Measurements from ENCODE around the gene GCC1.
"Not testable (repeated sequence)": the region's sequence is repeated elsewhere in the genome, so short reads cannot be mapped to it uniquely, and the experiment has no call there.

The GCC1 gene

GRCh38 chr7:127546313-127546712, 39.1 kb downstream of the GCC1 start:
- TF ChIP-seq, protein P1, sequence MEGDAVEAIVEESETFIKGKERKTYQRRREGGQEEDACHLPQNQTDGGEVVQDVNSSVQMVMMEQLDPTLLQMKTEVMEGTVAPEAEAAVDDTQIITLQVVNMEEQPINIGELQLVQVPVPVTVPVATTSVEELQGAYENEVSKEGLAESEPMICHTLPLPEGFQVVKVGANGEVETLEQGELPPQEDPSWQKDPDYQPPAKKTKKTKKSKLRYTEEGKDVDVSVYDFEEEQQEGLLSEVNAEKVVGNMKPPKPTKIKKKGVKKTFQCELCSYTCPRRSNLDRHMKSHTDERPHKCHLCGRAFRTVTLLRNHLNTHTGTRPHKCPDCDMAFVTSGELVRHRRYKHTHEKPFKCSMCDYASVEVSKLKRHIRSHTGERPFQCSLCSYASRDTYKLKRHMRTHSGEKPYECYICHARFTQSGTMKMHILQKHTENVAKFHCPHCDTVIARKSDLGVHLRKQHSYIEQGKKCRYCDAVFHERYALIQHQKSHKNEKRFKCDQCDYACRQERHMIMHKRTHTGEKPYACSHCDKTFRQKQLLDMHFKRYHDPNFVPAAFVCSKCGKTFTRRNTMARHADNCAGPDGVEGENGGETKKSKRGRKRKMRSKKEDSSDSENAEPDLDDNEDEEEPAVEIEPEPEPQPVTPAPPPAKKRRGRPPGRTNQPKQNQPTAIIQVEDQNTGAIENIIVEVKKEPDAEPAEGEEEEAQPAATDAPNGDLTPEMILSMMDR (IDR thresholded peaks at IDR 0.05): no peak
- no peak overlapping the region for H3K4me3 ChIP-seq
- no peak for DNase-seq (ENCODE audit: low spot score)
- H3K27ac ChIP-seq: no peak overlapping the region

DNA sequence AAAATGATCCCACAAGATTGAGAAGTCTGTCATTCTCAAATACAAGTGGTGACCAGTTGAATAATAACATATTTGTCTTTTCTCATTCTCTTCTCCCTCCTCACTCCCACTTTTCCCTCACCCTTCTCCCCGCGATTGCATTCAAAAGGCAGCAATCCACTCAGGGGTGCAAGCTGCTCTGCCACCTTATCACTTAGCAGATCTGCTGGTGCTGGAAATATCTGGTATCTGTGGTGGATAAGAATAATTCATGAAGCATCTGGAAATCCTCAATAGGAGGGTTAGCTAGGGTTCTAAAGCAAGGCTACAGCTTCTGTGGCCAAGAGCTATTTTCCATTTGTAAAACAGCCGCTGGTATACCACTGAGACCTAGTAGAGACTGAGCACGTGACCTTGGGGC, 43.8 kb downstream of the GCC1 start:
- no peak for DNase-seq (ENCODE audit: low spot score)
- TF ChIP-seq, protein P1 (IDR thresholded peaks at IDR 0.05): no peak
- H3K4me3 ChIP-seq: no peak overlapping the region
- H3K27ac ChIP-seq: no peak overlapping the region

GRCh38 chr7:127540461-127540860, 44.9 kb downstream of the GCC1 start:
- not testable (repeated sequence) for DNase-seq (ENCODE audit: low spot score); H3K4me3 ChIP-seq; H3K27ac ChIP-seq

GRCh38 chr7:127539116-127539515, 46.3 kb downstream of the GCC1 start:
- TF ChIP-seq, protein P1 (IDR thresholded peaks at IDR 0.05): no peak
- no peak for DNase-seq (ENCODE audit: low spot score)
- no peak overlapping the region for H3K27ac ChIP-seq
- H3K4me3 ChIP-seq: no peak overlapping the region

DNA sequence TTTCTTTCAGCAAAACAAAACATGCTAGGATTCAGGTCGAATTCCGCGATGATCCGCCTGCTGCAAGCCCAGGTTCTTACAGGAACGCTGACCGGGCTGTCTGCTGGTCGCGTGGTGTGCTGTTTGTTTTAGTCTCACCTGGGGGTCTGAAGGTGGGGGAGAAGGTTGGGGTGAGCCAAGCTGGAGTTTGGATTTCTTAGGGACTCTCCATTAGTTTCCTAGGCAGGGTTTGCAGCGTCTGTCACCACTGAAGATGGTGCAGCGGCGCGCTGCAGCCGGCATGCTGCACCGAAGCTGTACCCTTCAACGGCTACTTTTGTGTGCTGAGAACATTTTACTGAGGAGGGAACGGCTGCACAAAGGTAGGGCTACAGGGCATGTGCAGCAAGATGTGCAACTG, 48.7 kb downstream of the GCC1 start:
- TF ChIP-seq, protein P1 (IDR thresholded peaks at IDR 0.05): no peak
- no peak for DNase-seq (ENCODE audit: low spot score)
- H3K4me3 ChIP-seq: peak overlapping the region; percentile 25
- no peak overlapping the region for H3K27ac ChIP-seq

DNA sequence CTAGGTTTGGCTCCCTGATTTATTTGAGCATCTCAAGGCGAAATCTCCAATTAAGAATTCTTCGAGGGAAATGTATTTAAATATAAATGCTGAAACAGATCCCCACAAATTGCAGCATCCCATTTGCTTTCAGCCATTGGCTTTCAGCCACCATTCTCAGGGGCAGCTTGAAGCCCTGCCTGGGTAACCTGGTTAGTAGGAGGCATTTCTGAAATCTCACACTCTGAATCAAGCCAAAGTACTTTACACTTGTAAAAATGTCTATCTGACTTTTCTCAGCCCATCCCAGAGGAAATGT, 49.1 kb downstream of the GCC1 start:
- H3K4me3 ChIP-seq: no peak overlapping the region
- H3K27ac ChIP-seq: no peak overlapping the region
- DNase-seq (ENCODE audit: low spot score): no peak
- TF ChIP-seq, protein P1 (IDR thresholded peaks at IDR 0.05): no peak

DNA sequence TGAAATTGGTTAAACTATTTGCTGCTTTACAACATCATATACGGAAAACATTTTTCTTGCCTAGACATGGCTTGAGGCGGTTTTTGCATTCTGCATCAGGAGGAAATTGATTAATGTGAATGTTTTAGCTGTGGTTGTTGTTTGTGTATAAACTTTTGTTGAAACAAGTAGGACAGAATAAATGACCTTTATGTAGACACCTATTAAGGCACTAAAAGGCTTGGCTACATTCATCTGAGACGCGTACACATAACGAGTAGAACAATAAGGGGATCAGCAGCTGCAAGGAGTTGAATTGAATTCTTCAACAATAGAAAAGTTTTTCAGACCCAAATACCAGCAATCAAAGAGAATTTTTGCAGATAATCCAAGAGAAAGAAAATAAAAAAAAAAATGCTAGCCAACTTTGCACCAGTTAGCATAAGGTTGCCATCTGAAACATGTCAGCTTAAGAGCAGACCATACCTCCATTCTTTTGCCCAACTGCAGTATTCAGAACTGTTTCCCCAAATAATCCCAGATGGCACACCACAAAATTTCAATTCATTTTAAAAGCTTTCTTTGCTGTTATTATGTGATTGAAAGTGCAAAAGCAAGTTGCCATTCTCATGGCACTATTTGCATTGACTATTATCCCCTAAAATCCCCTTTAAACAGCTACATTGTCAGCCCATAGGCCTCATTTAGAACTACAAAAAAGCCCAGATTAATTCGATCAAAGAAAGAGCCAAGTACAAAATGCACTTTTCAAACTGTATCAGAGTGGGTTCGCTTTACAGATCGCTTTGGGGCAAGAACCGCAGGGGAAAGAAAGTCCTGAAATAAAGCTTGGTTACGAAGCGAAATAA, 49.6 kb downstream of the GCC1 start:
- Histone ChIP-seq H3K4me3 (no peak overlapping the region), H3K27ac (no peak overlapping the region)
- DNase-seq (ENCODE audit: low spot score): no peak
- TF ChIP-seq, protein P1 (IDR thresholded peaks at IDR 0.05): no peak

All from coronary artery (tissue), 2 donors.